DMS153 (cell line): ENCODE data around the gene RASA3.
"Not testable (repeated sequence)": the region's sequence is repeated elsewhere in the genome, so short reads cannot be mapped to it uniquely, and the experiment has no call there.

Source experiments
- DNase-seq: peaks from one replicate; lab custom pipeline; 2025; lab: John Stamatoyannopoulos, UW

The RASA3 gene

GRCh38 chr13:114126086-114126485 is 6.3 kb downstream of the RASA3 start:
- DNase-seq, result not testable (repeated sequence)

- DNase-seq, result no peak
Observed at GRCh38 chr13:114125589-114125988, 6.8 kb downstream of the RASA3 start.

DNA sequence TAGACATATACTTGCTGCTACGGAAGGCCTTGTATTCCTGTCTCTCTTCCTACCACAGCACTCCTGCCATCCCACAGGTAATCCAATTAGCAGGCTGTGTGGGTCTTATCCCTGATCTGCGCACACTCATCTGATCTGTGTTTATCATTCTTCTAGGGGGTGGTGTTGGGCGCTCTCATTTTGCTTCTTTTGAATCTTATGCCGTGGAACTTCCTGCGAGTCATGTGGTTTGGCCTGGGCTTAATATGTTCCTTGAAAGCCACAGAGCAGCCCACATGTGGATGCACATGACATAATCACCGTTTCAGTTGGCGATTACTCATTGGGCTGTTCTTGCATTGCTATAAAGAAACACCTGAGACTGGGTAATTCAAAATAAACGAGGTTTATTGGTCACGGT is 7.5 kb downstream of the RASA3 start:
- no peak for DNase-seq

DNA sequence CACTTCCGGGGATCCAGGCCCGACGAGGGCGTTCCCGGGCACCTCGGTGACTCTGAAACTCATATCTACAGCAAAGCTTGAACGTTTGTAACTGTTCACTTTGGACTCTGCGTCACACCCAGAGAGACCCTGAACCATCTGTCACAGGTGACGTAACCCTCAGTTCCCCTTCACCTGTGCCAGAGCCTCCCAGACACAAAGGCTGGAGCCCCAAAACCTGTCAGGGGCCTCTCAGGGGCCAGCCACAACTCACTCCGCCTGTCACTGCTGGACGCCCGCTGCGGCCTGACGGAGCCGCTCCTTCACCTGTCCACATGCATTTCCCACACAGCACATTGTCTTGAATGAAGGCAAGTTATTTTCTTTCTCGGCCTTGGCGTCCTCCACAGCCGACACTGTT is 8.0 kb downstream of the RASA3 start:
- DNase-seq, result no peak

DNA sequence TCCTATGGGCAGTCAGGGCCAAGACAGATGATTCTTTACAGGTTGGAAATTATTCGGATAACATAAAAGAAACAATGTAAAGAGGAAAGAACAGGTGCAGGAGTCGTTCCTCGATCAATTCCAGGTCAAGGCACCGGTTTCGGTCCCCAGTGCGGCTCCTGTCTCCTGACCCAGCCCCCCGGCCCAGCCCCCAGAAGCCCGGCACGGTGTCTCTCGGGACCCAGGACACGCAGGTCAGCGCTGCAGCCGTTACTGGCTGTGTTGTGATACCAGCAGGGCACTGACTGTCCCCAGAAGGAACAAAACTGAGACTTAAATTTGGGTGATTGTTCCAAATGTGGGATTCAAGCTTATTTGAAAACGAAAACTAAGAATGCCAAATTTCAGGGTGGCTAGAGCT is 8.5 kb downstream of the RASA3 start:
- DNase-seq, result no peak

DNA sequence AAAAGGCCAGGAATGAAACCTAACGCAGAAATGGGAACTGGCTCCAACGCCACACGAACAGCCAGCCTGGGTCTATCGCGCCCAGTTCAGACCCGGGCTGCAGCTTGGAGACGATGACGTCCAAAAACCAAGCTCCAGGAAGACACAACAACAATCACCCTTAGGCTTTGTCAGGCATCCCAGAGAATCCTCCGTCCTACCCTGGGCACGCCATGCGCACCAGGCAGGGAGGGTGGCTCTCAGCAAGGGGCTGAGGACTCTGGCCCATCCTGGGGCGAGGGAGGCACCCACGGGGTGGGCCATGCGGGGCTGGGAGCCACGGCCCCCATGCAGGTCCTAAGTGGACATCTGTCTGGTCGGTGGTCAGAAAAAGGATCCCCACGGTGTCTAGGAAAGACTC is 9.0 kb downstream of the RASA3 start:
- DNase-seq, result no peak

DNA sequence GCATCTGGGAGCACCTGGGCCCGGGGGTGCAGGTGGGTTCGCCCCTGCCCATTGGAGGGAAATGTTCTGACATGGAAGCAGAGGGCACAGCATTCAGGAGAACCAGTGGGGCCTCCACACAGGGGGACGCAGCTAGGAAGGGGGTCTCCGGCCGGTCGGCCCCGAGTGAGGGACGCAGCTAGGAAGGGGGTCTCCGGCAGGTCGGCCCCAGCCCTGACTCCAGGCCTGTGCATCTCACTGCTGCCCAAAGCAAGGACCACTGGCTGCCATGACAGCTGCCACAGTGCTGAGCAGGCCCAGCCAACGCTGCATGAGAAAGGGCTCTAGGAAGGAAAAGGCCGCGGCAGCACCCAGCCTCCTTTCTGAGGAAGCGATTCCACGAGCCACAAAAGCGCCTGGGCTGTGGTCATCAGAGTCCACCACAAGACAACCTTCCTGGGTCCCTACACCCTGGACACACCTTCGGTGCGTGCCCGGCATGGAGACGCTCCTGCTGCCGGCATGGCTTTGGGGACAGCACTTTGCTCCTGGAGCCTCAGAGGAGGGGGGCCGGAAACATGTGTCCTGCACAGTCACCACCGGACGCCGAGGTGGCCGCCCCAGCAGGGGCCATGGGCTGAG is 9.7 kb downstream of the RASA3 start:
- no peak for DNase-seq

DNA sequence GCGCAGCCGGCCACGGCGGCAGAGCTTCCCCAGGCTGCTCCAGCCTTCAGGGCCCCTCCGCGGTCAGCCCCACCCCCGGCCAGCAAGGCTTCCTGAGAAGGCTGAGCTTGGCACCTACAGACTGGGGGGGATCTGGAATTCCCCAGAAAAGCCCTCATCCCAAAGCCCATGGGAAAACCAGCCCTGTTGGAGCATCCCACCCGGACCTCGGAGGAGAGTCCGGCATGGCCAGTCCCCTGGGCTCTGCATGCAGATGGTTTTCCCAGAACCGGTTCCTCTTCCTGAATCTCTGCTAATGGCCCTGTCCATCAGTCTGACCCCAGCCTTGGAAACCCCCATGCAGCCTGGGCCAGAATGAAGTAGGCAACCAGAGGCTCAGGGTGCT is 10.3 kb downstream of the RASA3 start:
- DNase-seq, result no peak

GRCh38 chr13:114121496-114122126 is 10.8 kb downstream of the RASA3 start:
- no peak for DNase-seq

- no peak for DNase-seq
Observed at GRCh38 chr13:114121031-114121430, 11.4 kb downstream of the RASA3 start.

- DNase-seq, result no peak
Observed at GRCh38 chr13:114120591-114121011, 11.8 kb downstream of the RASA3 start.

DNA sequence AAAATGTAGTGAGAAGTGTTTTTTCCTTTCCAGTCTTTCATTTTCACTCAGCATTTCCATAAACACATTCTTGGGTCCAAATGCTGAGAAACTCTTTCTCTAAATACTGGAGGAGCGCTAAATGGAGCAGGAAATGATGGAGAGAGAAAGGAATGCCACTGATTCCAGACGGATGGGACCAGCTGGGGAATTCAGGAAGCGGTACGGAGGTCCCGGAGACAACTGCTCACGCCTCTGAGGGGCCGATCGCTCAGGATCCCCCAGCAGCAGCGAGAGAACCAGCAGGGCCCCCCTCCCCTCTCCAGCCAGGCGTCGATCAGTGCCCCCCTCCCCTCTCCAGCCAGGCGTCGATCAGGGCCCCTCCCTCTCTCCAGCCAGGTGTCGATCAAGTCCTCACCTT is 13.2 kb downstream of the RASA3 start:
- DNase-seq, result no peak

DNA sequence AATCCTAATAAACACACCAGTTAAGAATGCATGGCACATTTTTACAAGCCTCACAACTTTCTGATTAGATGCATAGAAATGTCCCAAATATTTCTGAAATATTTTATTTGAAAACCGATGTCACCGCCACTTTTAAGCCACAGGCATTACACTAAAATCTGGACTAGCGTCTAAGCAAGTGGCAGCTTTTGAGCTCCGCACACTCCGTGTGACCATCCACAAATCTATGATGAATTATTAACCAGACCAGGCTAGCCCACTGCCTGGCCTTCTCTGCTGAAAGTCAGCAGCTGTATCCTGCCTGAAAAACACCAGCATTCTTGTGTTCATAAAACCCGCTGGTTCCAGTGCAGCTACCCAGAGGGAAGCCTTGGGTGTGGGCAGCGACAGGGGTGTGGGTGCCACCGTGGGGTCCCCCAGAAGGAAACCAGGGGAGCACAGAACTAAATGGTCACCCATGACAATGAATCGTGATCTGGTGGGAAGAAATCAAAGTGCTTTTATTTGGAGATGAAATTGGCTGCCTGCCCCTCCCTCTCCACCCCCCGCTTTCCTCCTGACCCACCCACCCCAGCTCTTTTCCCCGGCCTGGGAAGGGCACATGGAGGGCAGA is 13.8 kb downstream of the RASA3 start:
- DNase-seq, result no peak

- no peak for DNase-seq
Observed at GRCh38 chr13:114118086-114118485, 14.3 kb downstream of the RASA3 start.

DNA sequence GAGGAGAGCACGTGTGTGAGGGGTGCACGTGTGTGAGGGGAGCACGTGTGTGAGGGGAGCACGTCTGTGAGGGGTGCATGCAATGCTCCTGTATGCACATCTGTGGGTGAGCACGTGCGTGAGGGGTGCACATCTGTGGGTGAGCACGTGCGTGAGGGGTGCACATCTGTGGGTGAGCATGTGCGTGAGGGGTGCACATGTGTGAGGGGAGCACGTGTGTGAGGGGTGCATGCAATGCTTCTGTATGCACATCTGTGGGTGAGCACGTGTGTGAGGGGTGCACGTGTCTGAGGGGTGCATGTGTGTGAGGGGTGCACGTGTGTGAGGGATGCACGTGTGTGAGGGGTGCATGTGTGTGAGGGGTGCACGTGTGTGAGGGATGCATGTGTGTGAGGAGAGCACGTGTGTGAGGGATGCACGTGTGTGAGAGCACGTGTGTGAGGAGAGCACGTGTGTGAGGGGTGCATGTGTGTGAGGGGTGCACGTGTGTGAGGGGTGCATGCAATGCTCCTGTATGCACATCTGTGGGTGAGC is 15.0 kb downstream of the RASA3 start:
- DNase-seq, result not testable (repeated sequence)

DNA sequence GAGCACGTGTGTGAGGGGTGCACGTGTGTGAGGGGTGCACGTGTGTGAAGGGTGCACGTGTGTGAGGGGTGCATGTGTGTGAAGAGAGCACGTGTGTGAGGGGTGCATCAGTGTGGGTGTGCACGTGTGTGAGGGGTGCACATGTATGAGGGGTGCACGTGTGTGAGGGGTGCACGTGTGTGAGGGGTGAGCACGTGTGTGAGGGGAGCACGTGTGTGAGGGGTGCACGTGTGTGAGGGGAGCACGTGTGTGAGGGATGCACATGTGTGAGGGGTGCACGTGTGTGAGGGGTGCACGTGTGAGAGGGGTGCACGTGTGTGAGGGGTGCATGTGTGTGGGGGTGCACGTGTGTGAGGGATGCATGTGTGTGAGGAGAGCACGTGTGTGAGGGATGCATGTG is 15.7 kb downstream of the RASA3 start:
- DNase-seq, result no peak

GRCh38 chr13:114115796-114116195 is 16.6 kb downstream of the RASA3 start:
- DNase-seq, result no peak

DNA sequence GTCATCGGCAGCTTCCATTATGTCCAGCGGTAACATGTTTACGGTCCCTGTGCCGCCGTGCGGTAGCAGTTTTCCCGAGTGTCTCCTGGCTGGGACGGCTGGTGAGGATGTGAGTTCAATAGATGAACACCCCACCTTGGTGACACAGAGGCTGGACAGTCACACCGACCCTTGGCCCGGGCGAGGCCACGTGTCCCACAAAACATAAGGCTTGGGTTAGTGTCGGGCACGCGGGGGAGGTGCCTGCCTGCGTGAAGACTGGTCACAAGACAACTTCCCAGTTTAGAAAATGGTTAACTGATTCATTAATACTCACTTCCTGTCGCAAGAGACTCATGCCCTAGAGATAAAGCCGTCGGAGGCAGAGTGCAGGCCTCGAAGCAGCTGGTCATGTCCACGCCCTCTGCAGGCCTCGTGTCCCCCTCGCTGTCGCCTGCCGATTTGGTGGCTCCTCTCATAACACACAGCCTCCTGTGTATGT is 17.2 kb downstream of the RASA3 start:
- no peak for DNase-seq

GRCh38 chr13:114114666-114115065 is 17.8 kb downstream of the RASA3 start:
- DNase-seq, result not testable (repeated sequence)

DNA sequence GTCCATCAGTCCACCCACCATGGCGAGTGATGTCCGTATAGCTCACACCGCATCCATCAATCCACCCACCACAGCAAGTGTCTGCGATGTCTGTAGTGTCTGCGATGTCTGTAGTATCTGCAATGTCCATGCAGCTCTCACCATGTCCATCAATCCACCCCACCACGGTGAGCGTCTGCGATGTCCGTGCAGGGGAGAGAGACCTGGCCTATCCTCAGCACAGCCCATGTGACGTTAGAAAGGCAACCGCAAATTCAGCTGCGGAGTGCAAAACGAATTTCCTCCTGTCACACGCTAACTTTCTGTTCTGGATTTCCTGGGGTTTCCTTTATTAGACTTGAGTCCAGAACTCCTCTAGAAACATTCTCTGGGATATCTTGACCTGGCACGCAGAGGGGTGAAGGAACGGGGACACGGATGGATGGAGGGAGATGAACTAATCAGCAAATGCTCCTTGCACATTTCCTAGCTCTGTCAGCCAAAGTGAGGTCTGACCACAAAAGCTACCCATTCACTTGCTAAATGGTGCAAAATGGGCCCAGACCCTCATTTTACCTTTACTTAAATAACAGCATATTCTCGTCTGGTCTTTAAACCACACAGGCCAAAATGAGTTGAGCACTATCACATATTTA is 18.3 kb downstream of the RASA3 start:
- DNase-seq, result no peak

DNA sequence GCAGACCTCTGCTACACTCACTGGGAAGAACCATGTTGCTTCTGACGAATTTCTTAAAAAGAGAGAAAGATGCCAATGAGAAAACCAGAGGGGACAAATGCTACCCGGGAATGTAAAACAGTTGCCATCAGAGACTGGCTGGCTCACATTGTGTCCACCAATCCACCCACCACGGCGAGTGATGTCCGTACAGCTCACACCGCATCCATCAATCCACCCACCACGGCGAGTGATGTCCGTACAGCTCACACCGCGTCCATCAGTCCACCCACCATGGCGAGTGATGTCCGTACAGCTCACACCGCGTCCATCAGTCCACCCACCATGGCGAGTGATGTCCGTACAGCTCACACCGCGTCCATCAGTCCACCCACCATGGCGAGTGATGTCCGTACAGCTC is 19.0 kb downstream of the RASA3 start:
- not testable (repeated sequence) for DNase-seq

DNA sequence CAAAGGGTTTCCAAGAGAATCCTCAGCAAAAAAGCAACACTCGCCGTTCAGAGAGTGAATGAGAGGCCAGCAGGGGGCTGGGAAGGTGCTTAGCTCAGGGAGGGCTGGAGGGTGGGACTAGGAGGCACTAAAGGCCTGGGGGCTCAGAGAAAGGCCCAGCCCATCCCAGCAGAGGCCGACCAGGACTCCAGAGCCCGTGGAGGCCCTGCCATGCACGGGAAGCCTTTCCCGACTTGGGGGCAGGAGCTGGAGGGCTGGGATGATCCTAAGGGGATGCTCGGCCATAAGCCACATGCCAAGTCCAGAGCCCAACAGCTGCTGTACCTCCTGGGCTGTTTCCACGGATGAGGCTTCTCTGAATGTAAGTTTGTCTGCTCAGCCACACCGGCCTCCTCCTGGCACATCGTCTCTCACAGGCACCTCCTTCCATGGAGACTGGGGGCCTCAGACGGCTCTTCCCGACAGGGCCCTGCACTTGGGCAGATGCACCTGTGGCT is 19.5 kb downstream of the RASA3 start:
- no peak for DNase-seq
